Measurements from ENCODE around the gene CYP4V2.
"Not testable (repeated sequence)": the region's sequence is repeated elsewhere in the genome, so short reads cannot be mapped to it uniquely, and the experiment has no call there.

Gene CYP4V2

DNA sequence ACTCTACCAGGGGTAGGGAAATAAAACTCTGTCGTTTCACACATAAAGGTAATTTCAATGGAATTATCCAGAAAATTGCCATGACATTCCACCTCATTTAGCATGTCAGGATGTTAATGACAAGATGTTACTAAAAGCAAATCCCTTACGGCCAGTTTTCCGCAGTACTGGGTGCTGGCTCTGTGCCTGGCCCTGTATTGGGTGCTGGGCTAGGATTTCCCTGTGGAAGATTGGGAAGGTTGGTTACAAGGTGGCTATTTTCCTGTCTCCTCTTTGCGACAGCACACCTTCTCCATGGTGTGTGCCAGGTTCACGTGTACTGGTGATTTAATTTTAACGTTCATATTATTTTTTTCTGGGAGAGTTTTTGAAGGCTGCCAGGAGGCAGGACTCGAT is 49.1 kb downstream of the CYP4V2 start:
- no peak for DNase-seq

DNA sequence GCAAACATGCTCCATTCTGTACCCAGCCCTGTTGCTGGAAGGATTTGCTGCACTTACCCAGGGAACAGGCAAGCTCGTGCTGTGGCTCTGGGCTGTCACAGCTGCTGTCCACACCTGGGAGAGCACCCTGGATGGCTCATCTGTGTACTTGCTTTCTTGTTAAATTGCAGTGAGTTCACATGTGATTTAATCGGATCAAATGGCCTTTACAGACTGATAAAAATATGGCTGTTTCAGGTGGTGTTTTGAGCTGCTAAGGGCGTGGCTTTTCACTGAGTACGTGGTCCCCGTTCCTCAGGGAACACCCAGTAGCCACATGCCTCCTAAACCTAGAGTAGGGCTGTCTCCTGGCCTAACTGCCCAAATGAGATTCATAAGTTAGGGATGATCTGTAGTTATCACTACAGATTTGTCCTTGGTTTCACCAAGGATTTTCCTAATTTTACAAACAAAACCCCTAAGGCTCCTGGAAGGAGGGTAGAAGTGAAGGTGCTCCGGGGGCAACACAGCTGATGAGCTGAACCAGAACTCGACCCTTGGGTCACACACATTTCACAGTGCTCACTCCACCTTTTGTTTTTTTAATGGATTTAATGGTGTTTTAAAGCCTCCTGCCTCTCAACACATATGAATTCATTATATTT is 49.6 kb downstream of the CYP4V2 start:
- no peak for DNase-seq

DNA sequence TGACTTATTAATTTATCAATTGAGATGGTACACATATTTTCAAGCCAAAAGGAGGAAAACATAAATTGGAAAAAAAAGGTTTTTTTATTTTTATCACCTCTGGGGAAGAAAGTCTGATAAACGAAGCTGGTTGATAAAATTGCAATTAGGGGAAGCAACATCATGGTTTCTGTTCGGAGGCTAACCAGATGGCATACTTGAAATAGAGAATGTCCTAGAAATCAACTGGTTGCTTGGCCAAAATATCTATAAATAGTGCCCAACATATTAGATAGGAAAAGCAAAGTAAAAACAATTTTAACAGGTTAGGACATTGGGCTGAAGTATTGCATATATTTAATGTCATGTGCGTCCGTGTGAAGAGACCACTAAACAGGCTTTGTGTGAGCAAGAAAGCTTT is 50.2 kb downstream of the CYP4V2 start:
- no peak for DNase-seq

DNA sequence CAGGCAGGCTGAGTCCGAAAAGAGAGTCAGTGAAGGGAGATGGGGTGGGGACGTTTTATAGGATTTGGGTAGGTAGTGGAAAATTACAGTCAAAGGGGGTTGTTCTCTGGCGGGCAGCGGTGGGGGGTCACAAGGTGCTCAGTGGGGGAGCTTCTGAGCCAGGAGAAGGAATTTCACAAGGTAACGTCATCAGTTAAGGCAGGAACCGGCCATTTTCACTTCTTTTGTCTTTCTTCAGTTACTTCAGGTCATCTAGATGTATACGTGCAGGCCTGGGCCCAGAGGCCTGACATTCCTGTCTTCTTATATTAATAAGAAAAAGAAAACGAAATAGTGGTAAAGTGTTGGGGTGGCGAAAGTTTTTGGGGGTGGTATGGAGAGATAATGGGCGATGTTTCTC is 50.7 kb downstream of the CYP4V2 start:
- DNase-seq, result not testable (repeated sequence)

DNA sequence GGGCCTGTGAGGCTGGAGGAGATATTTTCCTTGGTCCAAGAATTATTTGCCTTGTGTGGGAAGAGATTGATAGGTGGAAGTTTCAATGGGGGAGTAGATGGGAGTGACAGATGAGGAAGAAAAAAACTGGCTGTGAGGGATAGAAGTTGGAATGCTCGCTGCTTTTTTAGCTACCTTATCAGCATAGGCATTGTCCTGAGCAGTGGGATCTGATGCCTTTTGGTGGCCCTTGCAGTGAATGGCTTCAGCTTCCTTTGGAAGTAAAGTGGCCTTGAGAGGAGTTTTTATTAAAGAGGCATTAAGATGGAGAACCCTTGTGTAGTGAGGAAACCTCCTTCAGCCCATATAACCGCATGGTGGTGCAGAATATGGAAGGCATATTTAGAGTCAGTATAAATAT is 52.0 kb downstream of the CYP4V2 start:
- DNase-seq, result no peak

DNA sequence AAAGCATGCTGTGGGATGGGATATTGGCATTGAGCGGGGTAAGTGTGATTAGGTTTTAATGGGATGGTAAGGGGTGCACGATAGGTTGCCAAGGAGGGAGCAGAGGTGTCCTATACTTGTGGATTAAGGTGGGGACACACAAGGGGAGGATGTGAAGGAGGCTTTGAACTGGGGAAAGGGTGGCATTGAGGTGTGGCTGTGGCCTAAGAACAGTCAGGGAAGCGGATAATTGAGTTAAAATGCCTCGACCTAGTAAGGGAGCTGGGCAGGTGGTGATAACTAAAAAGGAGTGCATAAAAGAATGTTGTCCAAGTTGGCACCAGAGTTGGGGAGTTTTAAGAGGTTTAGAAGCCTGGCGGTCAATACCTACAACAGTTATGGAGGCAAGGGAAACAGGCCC is 53.5 kb downstream of the CYP4V2 start:
- DNase-seq, result no peak

DNA sequence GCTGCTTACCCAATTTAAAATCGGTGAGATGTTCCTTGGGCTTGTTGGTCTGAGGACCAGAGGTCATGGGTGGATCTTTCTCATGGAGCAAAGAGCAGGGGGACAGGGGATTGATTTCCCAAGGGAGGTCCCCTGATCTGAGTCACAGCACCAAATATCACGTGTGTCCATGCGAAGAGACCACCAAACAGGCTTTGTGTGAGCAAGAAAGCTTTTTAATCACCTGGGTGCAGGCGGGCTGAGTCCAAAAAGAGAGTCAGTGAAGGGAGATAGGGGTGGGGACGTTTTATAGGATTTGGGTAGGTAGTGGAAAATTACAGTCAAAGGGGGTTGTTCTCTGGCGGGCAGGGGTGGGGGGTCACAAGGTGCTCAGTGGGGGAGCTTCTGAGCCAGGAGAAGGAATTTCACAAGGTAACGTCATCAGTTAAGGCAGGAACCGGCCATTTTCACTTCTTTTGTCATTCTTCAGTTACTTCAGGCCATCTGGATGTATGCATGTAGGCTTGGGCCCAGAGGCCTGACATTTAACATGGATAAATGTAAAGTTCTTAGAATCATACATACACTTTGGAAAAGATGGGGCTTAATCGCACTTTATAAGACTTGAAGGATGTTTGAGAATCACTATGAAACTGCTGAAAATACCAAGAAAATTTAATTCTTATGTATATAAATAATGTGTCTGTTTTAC is 55.8 kb downstream of the CYP4V2 start:
- not testable (repeated sequence) for DNase-seq

DNA sequence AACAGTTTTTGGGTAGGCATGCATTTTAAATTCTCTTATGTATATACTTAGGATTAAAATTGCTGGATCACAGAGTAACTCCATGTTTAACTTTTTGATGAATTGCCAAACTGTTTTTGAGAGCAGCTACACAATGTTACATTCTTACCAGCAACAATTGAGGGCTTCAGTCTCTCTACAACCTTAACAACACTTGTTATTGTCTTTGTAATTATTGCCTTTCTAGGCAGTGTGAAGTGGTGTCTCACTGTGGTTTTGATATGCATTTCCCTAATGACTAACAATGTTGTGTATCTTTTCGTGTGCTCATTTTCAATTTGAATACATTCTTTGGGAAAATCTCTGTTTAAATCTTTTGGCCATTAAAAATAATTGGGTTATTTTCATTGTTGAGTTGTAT is 57.3 kb downstream of the CYP4V2 start:
- DNase-seq, result no peak

DNA sequence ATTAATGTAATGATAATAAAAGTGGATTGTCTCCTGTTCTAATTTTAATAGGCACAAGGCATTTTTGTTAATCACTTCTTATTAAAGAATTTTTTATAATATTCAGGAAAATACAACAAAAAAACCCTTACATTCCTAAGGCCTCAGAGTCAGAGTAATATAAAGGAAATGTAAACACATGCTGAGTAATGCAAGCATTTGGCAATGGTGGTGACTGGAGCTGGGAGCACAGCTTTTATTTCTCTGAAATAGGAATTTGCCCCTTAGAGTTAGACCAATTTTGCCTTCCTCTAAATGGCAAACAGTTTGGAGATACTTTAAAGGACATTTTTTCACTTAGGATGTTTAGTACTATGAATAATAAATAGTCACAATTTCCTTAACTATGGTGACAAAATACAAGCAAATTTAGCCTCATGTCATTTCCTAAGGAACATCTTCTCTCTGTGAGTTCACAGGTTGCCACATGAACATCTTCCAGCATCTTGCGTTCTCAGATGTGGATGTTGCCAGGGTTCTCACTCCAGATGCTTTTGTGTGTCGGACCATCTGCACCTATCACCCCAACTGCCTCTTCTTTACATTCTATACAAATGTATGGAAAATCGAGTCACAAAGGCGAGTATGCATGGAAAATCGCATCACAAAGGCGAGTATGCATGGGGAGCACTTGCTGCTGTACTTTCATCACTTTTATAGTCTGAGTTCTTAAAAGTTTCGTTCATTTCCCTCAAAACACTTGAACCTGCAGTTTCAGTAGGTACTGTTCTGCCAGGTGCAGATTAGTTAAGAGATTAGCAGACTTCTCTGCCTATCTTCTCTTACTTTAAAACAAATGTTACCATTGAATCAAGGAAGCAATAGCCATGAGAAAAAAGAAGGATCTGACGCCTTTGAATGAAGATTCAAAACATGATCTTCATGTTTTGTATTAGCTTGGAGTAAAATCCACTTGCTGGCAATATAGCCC is 58.7 kb downstream of the CYP4V2 start:
- no peak for DNase-seq

DNA sequence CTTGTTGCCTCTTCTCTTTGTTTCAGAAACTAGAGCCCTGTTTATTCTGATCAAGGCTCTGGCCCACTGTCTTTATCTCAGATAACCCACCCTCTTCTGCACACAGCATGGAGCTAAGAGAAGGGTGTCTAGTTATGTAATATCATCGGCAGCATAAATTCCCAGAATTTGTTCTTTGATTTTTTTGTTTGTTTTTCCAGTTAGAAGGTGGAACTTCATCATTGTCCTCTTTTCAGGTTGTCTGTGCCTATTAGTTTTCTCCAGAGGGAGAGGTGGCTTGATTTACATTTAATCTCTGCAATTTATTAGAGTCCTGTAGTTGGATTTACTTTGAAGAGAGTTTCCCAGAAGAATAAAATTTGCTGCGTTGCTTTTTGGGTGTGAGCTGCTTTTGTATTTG is 59.4 kb downstream of the CYP4V2 start:
- DNase-seq, result no peak

DNA sequence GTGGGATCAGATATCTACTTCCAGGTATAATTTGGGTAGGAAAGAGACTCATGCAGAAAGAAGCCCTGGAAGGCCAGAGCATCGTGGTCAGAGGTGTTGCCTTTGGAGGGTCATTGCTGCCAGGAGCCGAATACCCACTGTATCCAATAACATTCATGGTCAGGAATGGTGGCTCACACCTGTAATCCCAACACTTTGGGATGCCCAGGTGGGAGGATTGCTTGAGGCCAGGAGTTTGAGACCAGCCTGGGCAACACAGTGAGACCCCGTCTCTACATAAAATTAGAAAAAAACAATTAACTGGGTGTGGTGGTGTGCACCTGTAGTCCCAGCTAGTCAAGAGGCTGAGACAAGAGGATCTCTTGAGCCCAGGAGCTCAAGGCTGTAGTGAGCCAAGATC is 63.8 kb downstream of the CYP4V2 start:
- DNase-seq, result no peak

DNA sequence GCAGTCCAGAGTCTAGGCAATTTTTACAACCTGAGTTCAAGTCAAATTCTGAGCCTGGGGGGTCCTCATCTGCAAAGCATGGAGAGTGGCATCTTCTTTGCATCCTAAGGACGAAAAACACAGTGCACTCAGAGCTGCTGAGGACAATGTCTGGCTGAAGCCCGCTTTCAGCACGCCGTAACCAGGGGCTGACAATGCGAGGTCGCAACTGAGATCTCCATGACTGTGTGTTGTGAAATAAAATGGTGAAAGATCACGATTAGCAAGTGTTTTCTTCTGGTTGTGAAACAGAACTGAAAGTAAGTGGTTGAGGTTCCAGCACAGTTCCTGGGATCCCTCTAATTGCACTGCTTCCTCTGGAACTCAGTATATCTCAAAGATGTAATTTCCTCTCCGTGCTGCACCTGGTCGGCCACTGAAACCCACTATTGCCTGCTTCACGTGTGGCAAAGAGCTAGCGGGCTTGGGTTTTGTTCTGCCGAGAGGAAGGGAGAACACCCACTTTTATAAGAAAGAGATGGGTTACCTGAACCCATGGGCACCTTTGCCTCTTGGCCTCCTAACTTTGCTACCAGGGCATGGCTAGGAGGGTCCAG is 66.9 kb downstream of the CYP4V2 start:
- no peak for DNase-seq

DNA sequence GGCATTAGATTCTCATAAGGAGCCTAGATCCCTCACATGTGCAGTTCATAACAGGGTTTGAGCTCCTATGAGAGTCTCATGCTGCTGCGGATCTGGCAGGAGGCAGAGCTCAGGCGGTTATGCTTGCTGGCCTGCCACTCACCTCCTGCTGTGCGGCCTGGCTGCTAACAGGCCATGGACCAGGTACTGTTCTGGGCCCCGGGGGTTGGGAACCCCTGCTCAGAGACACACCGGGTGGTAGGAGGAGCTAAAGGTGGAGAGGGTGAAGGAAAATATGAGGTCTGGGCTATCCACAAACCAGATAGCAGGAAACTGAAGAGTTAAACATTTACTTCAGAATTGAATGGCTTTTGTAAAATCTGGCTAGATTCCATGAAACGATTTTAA is 68.7 kb downstream of the CYP4V2 start:
- DNase-seq, result no peak

All from CD4-positive, alpha-beta T cell treated with Interferon gamma for 1 hour (primary cell).